Measurements from ENCODE around the gene SRSF5.

SRSF5 gene

GRCh38 chr14:69771136-69771535, 4.2 kb downstream of the SRSF5 start:
- FAIRE-seq: no peak

DNA sequence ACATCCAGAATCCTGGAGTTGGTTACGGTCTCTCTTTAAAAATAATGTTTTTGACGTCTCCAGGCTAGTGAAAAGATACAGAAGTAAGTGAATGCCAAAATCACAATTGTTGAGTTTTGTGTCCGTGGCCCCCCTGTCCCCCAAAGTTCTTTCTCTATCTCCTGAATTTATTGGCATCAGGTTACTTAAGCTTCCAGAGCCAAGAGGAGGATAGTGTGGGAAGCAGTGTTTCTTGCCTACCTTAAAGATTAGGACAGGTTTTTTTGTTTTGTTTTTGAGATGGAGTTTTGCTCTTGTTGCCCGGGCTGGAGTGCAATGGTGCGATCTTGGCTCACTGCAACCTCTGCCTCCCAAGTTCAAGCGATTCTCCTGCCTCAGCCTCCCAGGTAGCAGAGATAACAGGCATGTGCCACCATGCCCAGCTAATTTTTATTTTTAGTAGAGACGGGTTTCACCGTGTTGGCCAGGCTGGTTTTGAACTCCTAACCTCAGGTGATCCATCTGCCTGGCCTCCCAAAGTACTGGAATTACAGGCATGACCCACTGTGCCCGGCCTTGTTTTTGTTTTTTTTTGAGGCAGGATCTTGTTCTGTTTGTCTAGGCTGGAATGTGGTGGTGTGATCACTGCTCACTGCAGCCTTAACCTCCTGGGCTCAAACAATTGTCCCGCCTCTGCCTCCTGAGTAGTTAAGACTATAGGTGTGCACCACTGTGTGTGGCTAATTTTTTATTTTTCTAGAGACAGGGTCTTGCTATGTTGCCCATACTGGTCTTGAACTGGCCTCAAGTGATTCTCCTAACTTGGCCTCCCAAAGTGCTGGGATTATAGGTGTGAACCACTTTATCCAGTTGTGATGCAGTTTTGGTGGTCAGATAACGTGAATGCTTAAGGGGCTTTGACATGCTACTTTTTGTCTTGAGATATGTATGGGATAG, 5.4 kb downstream of the SRSF5 start:
- FAIRE-seq: no peak

- FAIRE-seq: no peak
These were observed 6.8 kb downstream of the SRSF5 start for GRCh38 chr14:69773571-69774276.

DNA sequence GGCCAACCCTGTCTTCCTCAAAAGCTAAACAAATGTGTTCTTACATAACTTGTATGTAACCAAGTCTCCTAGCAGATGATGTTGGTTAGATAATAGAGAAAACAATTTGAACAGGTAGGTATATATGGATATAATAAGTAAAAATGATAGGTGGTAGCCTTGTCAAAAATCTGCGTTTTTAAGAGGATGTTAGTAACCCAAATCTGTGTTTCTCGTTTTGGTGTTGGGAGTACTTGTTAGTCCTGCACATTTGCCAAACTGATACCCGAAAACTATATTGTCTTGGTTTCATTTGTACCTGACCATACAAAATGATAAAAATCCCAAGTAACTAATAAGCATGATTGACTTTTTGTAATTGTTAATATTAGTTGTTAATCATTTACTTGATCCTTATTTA, 8.1 kb downstream of the SRSF5 start:
- peak; percentile 41 for FAIRE-seq

- FAIRE-seq: no peak
These were observed 10.0 kb downstream of the SRSF5 start for GRCh38 chr14:69776875-69777453.

GRCh38 chr14:69779088-69779487, 12.1 kb downstream of the SRSF5 start:
- FAIRE-seq: no peak

- no peak for FAIRE-seq
These were observed 13.2 kb downstream of the SRSF5 start for GRCh38 chr14:69780092-69780491.

DNA sequence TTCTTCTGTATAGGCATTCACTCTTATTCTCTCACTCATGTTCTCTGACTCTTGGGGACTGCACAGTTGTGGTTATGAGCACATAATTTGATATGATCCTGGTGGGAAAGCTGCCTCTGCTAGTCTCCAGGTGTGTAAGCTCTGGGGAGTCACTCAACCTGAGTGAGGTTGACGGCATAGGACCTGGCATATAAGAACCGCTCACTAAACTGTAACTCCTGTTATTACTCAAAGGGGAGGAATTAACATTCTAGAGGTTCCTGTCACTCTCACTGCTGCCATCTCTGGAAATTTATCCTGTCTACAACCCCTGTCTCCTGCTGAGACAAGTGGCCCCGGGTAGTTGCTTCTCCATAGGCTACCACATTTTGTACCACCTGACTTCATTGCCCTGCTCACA, 14.0 kb downstream of the SRSF5 start:
- no peak for FAIRE-seq

DNA sequence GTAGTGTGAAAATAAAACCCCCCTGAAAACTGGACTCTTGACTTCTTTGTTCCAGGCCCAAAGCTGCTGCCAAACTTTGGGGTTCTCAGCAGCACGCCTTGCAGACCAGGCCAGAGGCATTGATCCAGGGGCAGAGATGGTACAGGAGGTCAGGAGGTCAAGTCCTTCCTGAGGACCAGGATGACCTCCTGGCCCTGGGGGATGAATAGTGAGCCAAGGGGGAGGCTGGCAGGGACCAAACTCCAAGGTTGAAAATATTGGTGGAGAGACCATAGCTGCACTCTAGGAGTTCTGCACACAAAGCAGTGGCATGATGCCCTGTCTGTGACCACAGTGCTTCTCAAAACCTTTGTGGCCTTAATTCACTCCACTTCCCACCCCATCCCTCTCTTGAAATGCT, 18.0 kb downstream of the SRSF5 start:
- FAIRE-seq: no peak

DNA sequence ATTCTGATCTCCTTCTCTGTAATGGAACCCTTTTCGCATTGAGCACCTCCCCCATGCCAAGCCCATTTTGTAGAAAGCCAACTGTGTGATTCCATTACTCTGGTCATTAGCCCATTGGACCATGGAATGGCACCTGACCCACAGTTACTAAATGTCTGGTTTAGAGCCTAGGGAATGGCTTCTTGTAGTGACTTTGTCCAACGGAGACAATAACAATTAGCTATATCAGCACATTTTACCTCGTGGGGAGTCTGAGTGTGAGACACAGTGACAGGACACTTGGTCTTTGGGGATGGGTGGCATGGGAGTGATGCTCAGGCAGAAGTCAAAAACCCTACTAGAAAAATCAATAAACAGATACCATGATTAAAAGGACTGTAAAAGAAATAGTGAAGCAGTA, 19.7 kb downstream of the SRSF5 start:
- no peak for FAIRE-seq

GRCh38 chr14:69789118-69789640, 22.2 kb downstream of the SRSF5 start:
- FAIRE-seq: no peak

GRCh38 chr14:69792887-69793421, 26.0 kb downstream of the SRSF5 start:
- no peak for FAIRE-seq

GRCh38 chr14:69794791-69795190, 27.8 kb downstream of the SRSF5 start:
- FAIRE-seq: no peak

GRCh38 chr14:69795691-69796090, 28.7 kb downstream of the SRSF5 start:
- no peak for FAIRE-seq

DNA sequence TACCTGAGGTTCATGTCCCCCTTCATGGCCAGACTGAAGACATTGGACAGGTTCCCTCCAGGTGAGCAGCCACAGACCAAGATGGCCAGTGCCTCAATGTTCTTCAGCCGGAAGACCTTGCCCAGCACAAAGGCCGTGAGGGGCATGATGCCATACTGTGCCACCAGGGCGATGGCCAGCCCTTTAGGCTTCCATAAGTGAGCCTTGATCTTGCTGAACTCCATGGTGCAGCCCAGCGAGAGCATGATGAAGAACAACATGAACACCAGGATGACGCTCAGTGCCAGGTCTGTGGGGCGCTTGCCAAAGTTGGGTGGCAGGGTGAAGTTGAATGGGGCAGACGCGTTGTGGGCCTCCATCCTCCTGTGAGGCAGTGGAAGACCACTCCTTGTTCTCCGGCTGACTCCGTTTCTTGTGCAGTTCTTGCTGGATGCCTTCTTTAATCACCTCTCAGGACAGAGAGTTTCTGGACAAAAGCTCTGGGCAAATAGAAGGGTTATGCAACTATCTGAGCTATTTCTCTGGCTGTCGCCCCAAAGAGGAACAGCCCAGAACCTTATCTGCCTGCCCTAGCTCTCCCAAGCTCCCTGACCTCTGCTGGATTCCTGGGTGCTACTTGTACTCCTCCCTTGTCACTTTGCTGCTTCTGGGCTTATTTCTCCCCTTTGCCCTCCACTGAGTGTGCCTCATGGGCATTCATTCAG, 30.0 kb downstream of the SRSF5 start, which contains the start of gene SLC10A1:
SLC10A1 (minus strand) TSS at position 445 of the 704 bp plus-strand sequence; CDS start at position 359, 86 bp downstream.
- no peak for FAIRE-seq

GRCh38 chr14:69797573-69798338, 30.8 kb downstream of the SRSF5 start:
- FAIRE-seq: no peak

- no peak for FAIRE-seq
These were observed 31.4 kb downstream of the SRSF5 start for GRCh38 chr14:69798339-69798735.

DNA sequence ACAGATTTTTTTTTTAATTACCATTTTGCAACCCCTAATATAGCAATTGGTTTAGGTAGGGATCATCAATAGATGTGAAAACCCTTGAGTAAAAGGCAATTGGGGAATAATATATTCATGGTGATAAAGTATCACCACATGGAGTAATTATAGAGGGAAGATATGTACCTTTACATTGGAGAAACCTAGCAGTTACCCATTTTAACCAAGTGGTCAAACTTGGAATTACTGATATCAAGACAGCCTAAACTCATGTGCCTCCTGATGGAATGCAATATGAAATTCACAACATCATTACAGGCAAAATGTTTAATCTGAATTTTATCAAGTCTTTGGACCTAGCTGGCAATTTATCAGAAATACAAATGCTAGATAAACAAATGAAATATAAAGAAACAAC, 36.8 kb downstream of the SRSF5 start:
- no peak for FAIRE-seq

- no peak for FAIRE-seq
These were observed 38.0 kb downstream of the SRSF5 start for GRCh38 chr14:69804902-69805301.

GRCh38 chr14:69807192-69807591, 40.2 kb downstream of the SRSF5 start:
- FAIRE-seq: no peak

GRCh38 chr14:69808919-69809808, 42.2 kb downstream of the SRSF5 start:
- FAIRE-seq: no peak
